HEK293 (cell line): ENCODE data around the gene TOR4A.
A peak's percentile ranks its signal among the peaks of the same experiment; 100 is the strongest.

Experiments
- CTCF ChIA-PET: fragments of 350-600 bp; formaldehyde crosslinking; extraction: SDS; loops from one replicate; lab custom pipeline; 2021; ENCODE audit warnings: antibody characterized with exemption; lab: Yijun Ruan, JAX
- POLR2A ChIA-PET: fragments of 300-600 bp; formaldehyde crosslinking; extraction: SDS; loops from one replicate; lab custom pipeline; 2020; ENCODE audit warnings: antibody characterized with exemption, inconsistent platforms; lab: Yijun Ruan, JAX
- H3K27ac ChIP-seq: fragments of 200-500 bp; sonication (Bioruptor generic); 2 replicates; pipeline ENCODE4 v1.5.1; 2014; ENCODE audit warnings: low read depth, low read length, control low read depth, inconsistent platforms; ENCODE audit errors: extremely low read depth
- H3K36me3 ChIP-seq, 2 experiments: fragments of 200-500 bp in 1 of 2; sonication (Bioruptor generic) in 1 of 2; 1 replicate in 1 of 2; 2 replicates in 1 of 2; pipeline ENCODE4 v1.5.1; 2014 to 2017; ENCODE audit warnings: inconsistent platforms in 2 of 2, low read length in 2 of 2; ENCODE audit not compliant: control insufficient read depth in 2 of 2, insufficient read depth in 1 of 2
- H3K4me1 ChIP-seq: fragments of 200-500 bp; sonication (Bioruptor generic); 2 replicates; pipeline ENCODE4 v1.5.1; 2014; ENCODE audit warnings: mild to moderate bottlenecking, low read length, inconsistent platforms; ENCODE audit not compliant: control insufficient read depth, insufficient read depth
- H3K4me3 ChIP-seq: 2 replicates; pipeline ENCODE4 v1.5.1; 2011; ENCODE audit warnings: low read depth, mild to moderate bottlenecking, control low read depth, low read length, moderate library complexity
- H3K9me3 ChIP-seq: fragments of 200-500 bp; sonication (Bioruptor generic); 2 replicates; pipeline ENCODE4 v1.5.1; 2014; ENCODE audit warnings: low read depth, low read length, inconsistent platforms; ENCODE audit not compliant: control insufficient read depth, insufficient read depth
- CTCF ChIP-seq: fragments of 450-650 bp; formaldehyde crosslinking; IDR thresholded peaks from 2 replicates; pipeline ENCODE4 v1.5.1; 2016; ENCODE audit warnings: missing biosample characterization, missing genetic modification characterization
- HOXC10 ChIP-seq: sonication (generic); formaldehyde crosslinking; IDR thresholded peaks from 2 replicates; pipeline ENCODE4 v1.8.1; 2023; ENCODE audit warnings: mild to moderate bottlenecking, missing genetic modification reagents
- HOXD13 ChIP-seq: sonication (generic); formaldehyde crosslinking; IDR thresholded peaks from 2 replicates; pipeline ENCODE4 v1.8.0; 2022; ENCODE audit warnings: missing genetic modification reagents, borderline replicate concordance
- KLF16 ChIP-seq: fragments of 450-650 bp; formaldehyde crosslinking; IDR thresholded peaks from 2 replicates; pipeline ENCODE4 v1.5.1; 2017; ENCODE audit warnings: missing biosample characterization, missing genetic modification characterization
- MEIS1 ChIP-seq: sonication (generic); formaldehyde crosslinking; IDR thresholded peaks from 2 replicates; pipeline ENCODE4 v1.8.1; 2022; ENCODE audit warnings: missing genetic modification reagents, mild to moderate bottlenecking, borderline replicate concordance
- REPIN1 ChIP-seq: fragments of 450-650 bp; formaldehyde crosslinking; IDR thresholded peaks from 2 replicates; pipeline ENCODE4 v1.5.1; 2017; ENCODE audit warnings: missing biosample characterization, missing genetic modification characterization, low read depth
- TCF7L2 ChIP-seq: IDR thresholded peaks from 2 replicates; pipeline ENCODE4 v1.6.1; 2011; ENCODE audit warnings: low read depth, mild to moderate bottlenecking, inconsistent platforms, low read length, moderate library complexity, borderline replicate concordance
- TRIM28 ChIP-seq: IDR thresholded peaks from 2 replicates; pipeline ENCODE4 v1.6.1; 2011; ENCODE audit warnings: low read length, control low read depth, borderline replicate concordance
- ZBTB20 ChIP-seq: fragments of 450-650 bp; formaldehyde crosslinking; IDR thresholded peaks from 2 replicates; pipeline ENCODE4 v1.5.1; 2016; ENCODE audit warnings: missing biosample characterization, missing genetic modification characterization
- ZBTB8A ChIP-seq: fragments of 450-650 bp; formaldehyde crosslinking; IDR thresholded peaks from 2 replicates; pipeline ENCODE4 v1.5.1; 2016; ENCODE audit warnings: missing biosample characterization, missing genetic modification characterization
- ZFP3 ChIP-seq: fragments of 450-650 bp; formaldehyde crosslinking; IDR thresholded peaks from 2 replicates; pipeline ENCODE4 v1.5.1; 2016; ENCODE audit warnings: low read depth, missing biosample characterization, missing genetic modification characterization
- ZNF121 ChIP-seq: fragments of 450-650 bp; formaldehyde crosslinking; IDR thresholded peaks from 2 replicates; pipeline ENCODE4 v1.5.1; 2016; ENCODE audit warnings: missing biosample characterization, missing genetic modification characterization
- ZNF184 ChIP-seq: fragments of 450-650 bp; IDR thresholded peaks from 2 replicates; pipeline ENCODE4 v1.5.1; 2018; ENCODE audit warnings: missing biosample characterization, mild to moderate bottlenecking, missing genetic modification characterization
- ZNF449 ChIP-seq: fragments of 450-650 bp; formaldehyde crosslinking; IDR thresholded peaks from 2 replicates; pipeline ENCODE4 v1.5.1; 2017; ENCODE audit warnings: missing biosample characterization, mild to moderate bottlenecking, missing genetic modification characterization, moderate library complexity
- ZNF549 ChIP-seq: fragments of 450-650 bp; IDR thresholded peaks from 2 replicates; pipeline ENCODE4 v1.5.1; 2018; ENCODE audit warnings: missing biosample characterization, missing genetic modification characterization, mild to moderate bottlenecking, inconsistent platforms, moderate library complexity
- ZNF585B ChIP-seq: fragments of 450-650 bp; formaldehyde crosslinking; IDR thresholded peaks from 2 replicates; pipeline ENCODE4 v1.5.1; 2016; ENCODE audit warnings: missing biosample characterization, missing genetic modification characterization
- ZNF692 ChIP-seq: fragments of 450-650 bp; formaldehyde crosslinking; IDR thresholded peaks from 2 replicates; pipeline ENCODE4 v1.5.1; 2016; ENCODE audit warnings: missing biosample characterization, missing genetic modification characterization
- ZNF707 ChIP-seq: fragments of 450-650 bp; formaldehyde crosslinking; IDR thresholded peaks from 2 replicates; pipeline ENCODE4 v1.5.1; 2016; ENCODE audit warnings: missing biosample characterization, missing genetic modification characterization
- ZSCAN4 ChIP-seq: fragments of 450-650 bp; formaldehyde crosslinking; IDR thresholded peaks from 2 replicates; pipeline ENCODE4 v1.5.1; 2017; ENCODE audit warnings: missing biosample characterization, missing genetic modification characterization
- TF ChIP-seq, protein P1 (sequence below): fragments of 450-650 bp; IDR thresholded peaks from 2 replicates; pipeline ENCODE4 v1.5.1; 2018; ENCODE audit warnings: missing biosample characterization, mild to moderate bottlenecking, missing genetic modification characterization
- TF ChIP-seq, protein P2 (sequence below): fragments of 450-650 bp; formaldehyde crosslinking; IDR thresholded peaks from 2 replicates; pipeline ENCODE4 v1.5.1; 2017; ENCODE audit warnings: missing biosample characterization, missing genetic modification characterization
- TF ChIP-seq, protein P3 (sequence below): fragments of 450-650 bp; formaldehyde crosslinking; conservative IDR thresholded peaks from 2 replicates; pipeline ENCODE4 v1.5.1; 2016; ENCODE audit warnings: low read depth, missing biosample characterization, missing genetic modification characterization

The TOR4A gene

GRCh38 chr9:137298401-137299202 lies 21.1 kb downstream of the TOR4A start:
- CTCF ChIA-PET = interaction anchor here (0.8 to 4.9 kb wide), 2 partner anchors 12 to 62 kb away, joined by 4 to 21 read pairs; no protein-coding TSS in a partner anchor
- H3K4me3 ChIP-seq = no peak overlapping the region
- no peaks in the 10 kb centered on the region for H3K36me3 ChIP-seq
- POLR2A ChIA-PET = interaction anchor here (0.5 to 1.9 kb wide), 5 partner anchors 12 to 147 kb away, joined by 3 to 11 read pairs (median 3); partner anchors contain the start of genes EXD3 and NELFB
- H3K27ac ChIP-seq = no peak overlapping the region
- peaks cover 15% of the 10 kb centered on the region for H3K4me1 ChIP-seq
- no peaks in the 10 kb centered on the region for H3K9me3 ChIP-seq
- no peak for TF ChIP-seq KLF16 (tag by site-specific recombination)
- no peak for TF ChIP-seq TCF7L2
- no peak for TF ChIP-seq ZSCAN4 (tag by site-specific recombination)
- TF ChIP-seq ZNF184 = no peak
- TF ChIP-seq, protein P1, sequence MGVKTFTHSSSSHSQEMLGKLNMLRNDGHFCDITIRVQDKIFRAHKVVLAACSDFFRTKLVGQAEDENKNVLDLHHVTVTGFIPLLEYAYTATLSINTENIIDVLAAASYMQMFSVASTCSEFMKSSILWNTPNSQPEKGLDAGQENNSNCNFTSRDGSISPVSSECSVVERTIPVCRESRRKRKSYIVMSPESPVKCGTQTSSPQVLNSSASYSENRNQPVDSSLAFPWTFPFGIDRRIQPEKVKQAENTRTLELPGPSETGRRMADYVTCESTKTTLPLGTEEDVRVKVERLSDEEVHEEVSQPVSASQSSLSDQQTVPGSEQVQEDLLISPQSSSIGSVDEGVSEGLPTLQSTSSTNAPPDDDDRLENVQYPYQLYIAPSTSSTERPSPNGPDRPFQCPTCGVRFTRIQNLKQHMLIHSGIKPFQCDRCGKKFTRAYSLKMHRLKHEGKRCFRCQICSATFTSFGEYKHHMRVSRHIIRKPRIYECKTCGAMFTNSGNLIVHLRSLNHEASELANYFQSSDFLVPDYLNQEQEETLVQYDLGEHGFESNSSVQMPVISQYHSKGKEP (tag by site-specific recombination) = no peak
- no peak for TF ChIP-seq CTCF (tag by site-specific recombination)
- no peak for TF ChIP-seq ZFP3 (tag by site-specific recombination)
- TF ChIP-seq, protein P2, sequence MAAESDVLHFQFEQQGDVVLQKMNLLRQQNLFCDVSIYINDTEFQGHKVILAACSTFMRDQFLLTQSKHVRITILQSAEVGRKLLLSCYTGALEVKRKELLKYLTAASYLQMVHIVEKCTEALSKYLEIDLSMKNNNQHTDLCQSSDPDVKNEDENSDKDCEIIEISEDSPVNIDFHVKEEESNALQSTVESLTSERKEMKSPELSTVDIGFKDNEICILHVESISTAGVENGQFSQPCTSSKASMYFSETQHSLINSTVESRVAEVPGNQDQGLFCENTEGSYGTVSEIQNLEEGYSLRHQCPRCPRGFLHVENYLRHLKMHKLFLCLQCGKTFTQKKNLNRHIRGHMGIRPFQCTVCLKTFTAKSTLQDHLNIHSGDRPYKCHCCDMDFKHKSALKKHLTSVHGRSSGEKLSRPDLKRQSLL (tag by site-specific recombination) = no peak
- no peak for TF ChIP-seq ZNF585B (tag by site-specific recombination)
- TF ChIP-seq ZNF707 = no peak
- TF ChIP-seq ZNF121 (tag by site-specific recombination) = no peak
- TF ChIP-seq TRIM28 = no peak
- TF ChIP-seq MEIS1 (CRISPR knock-in tag) = no peak
- no peak for TF ChIP-seq REPIN1 (tag by site-specific recombination)
- TF ChIP-seq ZNF549 (tag by site-specific recombination) = no peak
- TF ChIP-seq, protein P3, sequence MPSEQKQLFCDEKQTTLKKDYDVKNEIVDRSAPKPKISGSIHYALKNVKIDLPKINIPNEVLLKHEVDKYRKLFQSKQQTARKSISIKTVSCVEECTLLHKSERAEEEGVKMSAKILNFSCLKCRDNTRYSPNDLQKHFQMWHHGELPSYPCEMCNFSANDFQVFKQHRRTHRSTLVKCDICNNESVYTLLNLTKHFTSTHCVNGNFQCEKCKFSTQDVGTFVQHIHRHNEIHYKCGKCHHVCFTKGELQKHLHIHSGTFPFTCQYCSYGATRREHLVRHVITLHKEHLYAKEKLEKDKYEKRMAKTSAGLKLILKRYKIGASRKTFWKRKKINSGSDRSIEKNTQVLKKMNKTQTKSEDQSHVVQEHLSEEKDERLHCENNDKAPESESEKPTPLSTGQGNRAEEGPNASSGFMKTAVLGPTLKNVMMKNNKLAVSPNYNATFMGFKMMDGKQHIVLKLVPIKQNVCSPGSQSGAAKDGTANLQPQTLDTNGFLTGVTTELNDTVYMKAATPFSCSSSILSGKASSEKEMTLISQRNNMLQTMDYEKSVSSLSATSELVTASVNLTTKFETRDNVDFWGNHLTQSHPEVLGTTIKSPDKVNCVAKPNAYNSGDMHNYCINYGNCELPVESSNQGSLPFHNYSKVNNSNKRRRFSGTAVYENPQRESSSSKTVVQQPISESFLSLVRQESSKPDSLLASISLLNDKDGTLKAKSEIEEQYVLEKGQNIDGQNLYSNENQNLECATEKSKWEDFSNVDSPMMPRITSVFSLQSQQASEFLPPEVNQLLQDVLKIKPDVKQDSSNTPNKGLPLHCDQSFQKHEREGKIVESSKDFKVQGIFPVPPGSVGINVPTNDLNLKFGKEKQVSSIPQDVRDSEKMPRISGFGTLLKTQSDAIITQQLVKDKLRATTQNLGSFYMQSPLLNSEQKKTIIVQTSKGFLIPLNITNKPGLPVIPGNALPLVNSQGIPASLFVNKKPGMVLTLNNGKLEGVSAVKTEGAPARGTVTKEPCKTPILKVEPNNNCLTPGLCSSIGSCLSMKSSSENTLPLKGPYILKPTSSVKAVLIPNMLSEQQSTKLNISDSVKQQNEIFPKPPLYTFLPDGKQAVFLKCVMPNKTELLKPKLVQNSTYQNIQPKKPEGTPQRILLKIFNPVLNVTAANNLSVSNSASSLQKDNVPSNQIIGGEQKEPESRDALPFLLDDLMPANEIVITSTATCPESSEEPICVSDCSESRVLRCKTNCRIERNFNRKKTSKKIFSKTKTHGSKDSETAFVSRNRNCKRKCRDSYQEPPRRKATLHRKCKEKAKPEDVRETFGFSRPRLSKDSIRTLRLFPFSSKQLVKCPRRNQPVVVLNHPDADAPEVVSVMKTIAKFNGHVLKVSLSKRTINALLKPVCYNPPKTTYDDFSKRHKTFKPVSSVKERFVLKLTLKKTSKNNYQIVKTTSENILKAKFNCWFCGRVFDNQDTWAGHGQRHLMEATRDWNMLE (tag by site-specific recombination) = no peak
- TF ChIP-seq ZNF449 (tag by site-specific recombination) = no peak
- TF ChIP-seq HOXD13 (CRISPR knock-in tag) = no peak
- no peak for TF ChIP-seq ZNF692 (tag by site-specific recombination)
- TF ChIP-seq ZBTB8A (tag by site-specific recombination) = peak; percentile 57; the same call in 1 of the 2 replicates
- TF ChIP-seq HOXC10 (CRISPR knock-in tag) = no peak
- TF ChIP-seq ZBTB20 = peak; percentile 47; the same call in 1 of the 2 replicates
